Measurements from ENCODE around the gene GPR142.

The GPR142 gene

GRCh38 chr17:74369221-74369620, 1.9 kb downstream of the GPR142 start:
- DNase-seq (peak; percentile 56), ATAC-seq (ENCODE audit: insufficient read depth, low read depth) (peak; percentile 71)
- Histone ChIP-seq H3K27ac (ENCODE audit: low read length) (no peak overlapping the region), H3K79me2 (ENCODE audit: insufficient read depth, low read length) (no peaks in the 10 kb centered on the region), H3K4me2 (ENCODE audit: insufficient read depth, low read length) (no peak overlapping the region), H3K9ac (ENCODE audit: low read depth, low read length) (no peak overlapping the region), H3K27me3 (ENCODE audit: insufficient read depth, low read length, poor library complexity) (peaks cover 5% of the 10 kb centered on the region), H4K20me1 (ENCODE audit: insufficient read depth, low read length) (peaks cover 24% of the 10 kb centered on the region), H3K4me1 (ENCODE audit: insufficient read depth, low read length) (no peaks in the 10 kb centered on the region), H3K36me3 (ENCODE audit: insufficient read depth, low read length) (no peaks in the 10 kb centered on the region), H2AFZ (ENCODE audit: low read depth, low read length) (no peak overlapping the region), H3K9me3 (ENCODE audit: insufficient read depth, low read length, severe bottlenecking) (no peaks in the 10 kb centered on the region), H3K4me3 (ENCODE audit: low read depth in 1 of 2, low read length in 2 of 2) (no peak overlapping the region)
- TF ChIP-seq, protein P1, sequence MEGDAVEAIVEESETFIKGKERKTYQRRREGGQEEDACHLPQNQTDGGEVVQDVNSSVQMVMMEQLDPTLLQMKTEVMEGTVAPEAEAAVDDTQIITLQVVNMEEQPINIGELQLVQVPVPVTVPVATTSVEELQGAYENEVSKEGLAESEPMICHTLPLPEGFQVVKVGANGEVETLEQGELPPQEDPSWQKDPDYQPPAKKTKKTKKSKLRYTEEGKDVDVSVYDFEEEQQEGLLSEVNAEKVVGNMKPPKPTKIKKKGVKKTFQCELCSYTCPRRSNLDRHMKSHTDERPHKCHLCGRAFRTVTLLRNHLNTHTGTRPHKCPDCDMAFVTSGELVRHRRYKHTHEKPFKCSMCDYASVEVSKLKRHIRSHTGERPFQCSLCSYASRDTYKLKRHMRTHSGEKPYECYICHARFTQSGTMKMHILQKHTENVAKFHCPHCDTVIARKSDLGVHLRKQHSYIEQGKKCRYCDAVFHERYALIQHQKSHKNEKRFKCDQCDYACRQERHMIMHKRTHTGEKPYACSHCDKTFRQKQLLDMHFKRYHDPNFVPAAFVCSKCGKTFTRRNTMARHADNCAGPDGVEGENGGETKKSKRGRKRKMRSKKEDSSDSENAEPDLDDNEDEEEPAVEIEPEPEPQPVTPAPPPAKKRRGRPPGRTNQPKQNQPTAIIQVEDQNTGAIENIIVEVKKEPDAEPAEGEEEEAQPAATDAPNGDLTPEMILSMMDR (IDR thresholded peaks at IDR 0.05; ENCODE audit: borderline replicate concordance, extremely low read depth, low read length, poor library complexity, severe bottlenecking), result no peak
- TF ChIP-seq EZH2 (IDR thresholded peaks at IDR 0.05; ENCODE audit: borderline replicate concordance, low read depth, low read length, severe bottlenecking), result no peak

DNA sequence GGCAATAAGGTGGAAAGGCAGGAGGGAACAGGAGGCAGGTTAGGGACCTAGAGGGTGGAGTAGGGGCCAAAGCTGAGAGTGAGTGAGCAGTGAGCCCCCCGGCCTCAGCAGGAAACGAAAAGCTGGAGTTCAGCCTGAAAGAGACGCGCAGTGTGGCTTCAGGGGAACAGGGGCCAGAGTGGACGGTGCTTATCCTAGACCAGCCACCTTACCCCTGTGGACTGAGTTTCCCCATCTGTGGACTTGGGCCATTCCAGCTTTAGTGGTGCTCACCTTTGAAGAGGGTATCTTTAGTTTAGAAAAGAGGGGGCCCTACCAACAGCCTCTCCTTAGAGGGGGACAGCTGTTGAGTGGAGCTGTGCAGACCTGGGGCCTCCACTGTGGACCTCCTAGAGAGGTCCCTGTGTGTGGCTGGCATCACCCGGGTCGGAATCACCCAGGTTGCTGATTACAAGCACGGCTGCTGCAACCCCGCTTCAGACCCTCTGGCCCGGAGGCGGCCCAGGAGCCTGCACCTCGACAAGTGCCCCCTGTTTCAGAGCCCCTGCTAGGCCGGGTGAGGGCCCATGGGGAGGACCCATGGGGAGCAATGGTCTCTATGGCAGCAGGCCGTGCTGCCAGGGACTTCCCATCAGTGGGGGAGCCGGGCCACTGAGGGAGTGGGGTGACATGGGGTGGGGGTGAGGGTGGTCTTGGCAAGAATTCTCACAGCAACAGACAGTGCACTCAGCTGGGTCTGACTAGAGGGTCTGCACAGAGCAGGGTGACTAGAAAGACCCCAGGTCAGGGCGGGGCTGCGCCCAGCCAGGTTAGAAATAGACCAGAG, 2.6 kb downstream of the GPR142 start:
- ATAC-seq (ENCODE audit: insufficient read depth, low read depth), result no peak
- no peak for DNase-seq

GRCh38 chr17:74371653-74372147, 4.4 kb downstream of the GPR142 start:
- H3K4me3 ChIP-seq (ENCODE audit: low read depth in 1 of 2, low read length in 2 of 2), result no peak overlapping the region
- no peak for TF ChIP-seq EZH2 (IDR thresholded peaks at IDR 0.05; ENCODE audit: borderline replicate concordance, low read depth, low read length, severe bottlenecking)
- TF ChIP-seq, protein P1 (IDR thresholded peaks at IDR 0.05; ENCODE audit: borderline replicate concordance, extremely low read depth, low read length, poor library complexity, severe bottlenecking), result no peak
- H2AFZ ChIP-seq (ENCODE audit: low read depth, low read length), result no peak overlapping the region
- peaks cover 5% of the 10 kb centered on the region for H3K27me3 ChIP-seq (ENCODE audit: insufficient read depth, low read length, poor library complexity)
- no peaks in the 10 kb centered on the region for H3K79me2 ChIP-seq (ENCODE audit: insufficient read depth, low read length)
- H3K9ac ChIP-seq (ENCODE audit: low read depth, low read length), result no peak overlapping the region
- ATAC-seq (ENCODE audit: insufficient read depth, low read depth) (no peak), DNase-seq (no peak)
- H4K20me1 ChIP-seq (ENCODE audit: insufficient read depth, low read length), result peaks cover 24% of the 10 kb centered on the region
- no peak overlapping the region for H3K4me2 ChIP-seq (ENCODE audit: insufficient read depth, low read length)
- H3K9me3 ChIP-seq (ENCODE audit: insufficient read depth, low read length, severe bottlenecking), result no peaks in the 10 kb centered on the region
- no peaks in the 10 kb centered on the region for H3K4me1 ChIP-seq (ENCODE audit: insufficient read depth, low read length)
- no peaks in the 10 kb centered on the region for H3K36me3 ChIP-seq (ENCODE audit: insufficient read depth, low read length)
- no peak overlapping the region for H3K27ac ChIP-seq (ENCODE audit: low read length)

More for the DNA sequence above, 2.6 kb downstream of the GPR142 start:
- Histone ChIP-seq H3K4me3 (ENCODE audit: low read depth in 1 of 2, low read length in 2 of 2) (no peak overlapping the region), H3K9me3 (ENCODE audit: insufficient read depth, low read length, severe bottlenecking) (no peaks in the 10 kb centered on the region), H2AFZ (ENCODE audit: low read depth, low read length) (no peak overlapping the region), H3K79me2 (ENCODE audit: insufficient read depth, low read length) (no peaks in the 10 kb centered on the region), H3K27ac (ENCODE audit: low read length) (no peak overlapping the region), H3K27me3 (ENCODE audit: insufficient read depth, low read length, poor library complexity) (peaks cover 5% of the 10 kb centered on the region), H3K9ac (ENCODE audit: low read depth, low read length) (no peak overlapping the region), H3K36me3 (ENCODE audit: insufficient read depth, low read length) (no peaks in the 10 kb centered on the region), H3K4me1 (ENCODE audit: insufficient read depth, low read length) (no peaks in the 10 kb centered on the region), H4K20me1 (ENCODE audit: insufficient read depth, low read length) (peaks cover 24% of the 10 kb centered on the region), H3K4me2 (ENCODE audit: insufficient read depth, low read length) (no peak overlapping the region)
- TF ChIP-seq, protein P1 (IDR thresholded peaks at IDR 0.05; ENCODE audit: borderline replicate concordance, extremely low read depth, low read length, poor library complexity, severe bottlenecking), result no peak
- no peak for TF ChIP-seq EZH2 (IDR thresholded peaks at IDR 0.05; ENCODE audit: borderline replicate concordance, low read depth, low read length, severe bottlenecking)
